HT-29 (cell line): ENCODE results near the gene PLOD1. TPM values are rescaled to one million over a fixed set of nuclear protein-coding genes. Genes with fewer than 3 reads are reported as not detected.

Experiments used
- DNase-seq: peaks from one replicate; pipeline ENCODE4 v3.0.0-alpha.2; 2015; ENCODE audit warnings: low spot score
- total RNA-seq: library from RNA; depleted of rRNA; stranded (reverse); fragments of >200 nt; shearing (Covaris generic); gene quantifications from 2 replicates; pipeline ENCODE4 v1.2.3, GENCODE V29; 2014

The PLOD1 gene
- total RNA-seq, 1 experiment from 2014 or later = 45.6 TPM

- no peak for DNase-seq
Measured at GRCh38 chr1:11978301-11978700, 43.8 kb downstream of the PLOD1 start.

- DNase-seq = no peak
Measured at GRCh38 chr1:11979028-11979850, 44.7 kb downstream of the PLOD1 start.

GRCh38 chr1:11979851-11980675 lies 45.5 kb downstream of the PLOD1 start, which contains the start of gene MFN2:
Gene MFN2 (plus strand): TSS chr1:11980444. CDS start chr1:11989169, 8,725 bp downstream.
- peak; percentile 97 for DNase-seq

DNA sequence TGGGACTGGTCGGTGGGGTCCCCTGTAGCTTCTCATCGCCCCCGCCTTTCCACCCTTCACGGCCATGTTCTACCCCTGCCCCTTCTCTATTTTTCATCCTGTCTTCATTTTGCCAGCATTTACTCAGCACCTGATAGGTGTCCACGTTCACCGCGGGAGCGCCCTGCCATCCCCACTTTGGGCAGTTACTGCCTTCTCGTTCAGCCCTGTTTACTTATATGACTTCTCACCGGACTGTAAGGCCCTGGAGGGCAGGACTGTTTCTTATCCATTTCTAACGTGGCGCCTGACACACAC lies 46.1 kb downstream of the PLOD1 start:
- no peak for DNase-seq

GRCh38 chr1:11981378-11982009 lies 47.0 kb downstream of the PLOD1 start:
- no peak for DNase-seq

- DNase-seq = peak; percentile 64
Measured at GRCh38 chr1:11982010-11982392, 47.5 kb downstream of the PLOD1 start.

GRCh38 chr1:11984121-11984520 lies 49.6 kb downstream of the PLOD1 start:
- no peak for DNase-seq

GRCh38 chr1:11984576-11984975 lies 50.1 kb downstream of the PLOD1 start:
- DNase-seq = no peak

GRCh38 chr1:11985171-11985570 lies 50.7 kb downstream of the PLOD1 start:
- DNase-seq = no peak

DNA sequence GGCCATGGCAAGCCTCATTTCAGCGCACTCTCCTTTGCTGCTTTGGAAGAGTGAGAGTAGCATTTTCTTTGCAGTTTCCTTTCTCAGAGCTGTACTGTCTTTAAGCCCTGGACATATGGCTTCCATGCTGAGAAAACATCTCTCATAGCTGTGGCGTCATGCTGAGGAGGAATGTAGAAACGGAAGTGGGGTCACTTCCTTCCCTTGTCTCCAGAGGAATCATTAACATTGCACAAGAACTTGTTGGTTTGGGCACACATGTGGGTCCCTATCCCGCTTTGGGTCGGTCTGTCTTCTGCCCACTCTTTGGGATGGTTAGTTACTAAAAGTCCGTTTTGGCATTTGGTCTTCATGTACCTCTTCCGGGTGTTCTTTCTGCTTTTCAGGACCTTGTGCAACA lies 51.3 kb downstream of the PLOD1 start:
- DNase-seq = no peak

DNA sequence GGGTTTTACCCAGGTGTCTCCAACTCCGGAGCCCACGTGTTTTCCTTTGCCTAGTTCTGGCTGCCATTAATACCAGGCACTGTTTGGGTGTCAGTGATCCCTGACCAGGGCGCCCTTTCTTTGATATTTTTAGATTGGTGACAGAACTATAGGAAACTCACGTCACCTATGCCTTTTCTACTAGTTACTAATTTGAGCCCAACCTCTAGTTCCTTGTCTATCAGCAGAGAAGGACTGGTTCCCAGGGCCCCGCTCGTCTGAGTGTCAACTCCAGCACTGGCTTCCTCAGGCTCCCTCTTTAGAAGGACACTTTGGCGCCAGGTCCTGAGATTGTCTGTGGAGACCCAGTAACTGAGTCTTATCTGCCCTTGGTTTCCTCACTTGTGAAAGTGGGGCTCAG lies 55.2 kb downstream of the PLOD1 start:
- DNase-seq = no peak

- DNase-seq = no peak
Measured at GRCh38 chr1:11990303-11991032, 56.0 kb downstream of the PLOD1 start.

- DNase-seq = no peak
Measured at GRCh38 chr1:11991969-11992676, 57.6 kb downstream of the PLOD1 start.

- DNase-seq = no peak
Measured at GRCh38 chr1:11997081-11997850, 62.7 kb downstream of the PLOD1 start.

DNA sequence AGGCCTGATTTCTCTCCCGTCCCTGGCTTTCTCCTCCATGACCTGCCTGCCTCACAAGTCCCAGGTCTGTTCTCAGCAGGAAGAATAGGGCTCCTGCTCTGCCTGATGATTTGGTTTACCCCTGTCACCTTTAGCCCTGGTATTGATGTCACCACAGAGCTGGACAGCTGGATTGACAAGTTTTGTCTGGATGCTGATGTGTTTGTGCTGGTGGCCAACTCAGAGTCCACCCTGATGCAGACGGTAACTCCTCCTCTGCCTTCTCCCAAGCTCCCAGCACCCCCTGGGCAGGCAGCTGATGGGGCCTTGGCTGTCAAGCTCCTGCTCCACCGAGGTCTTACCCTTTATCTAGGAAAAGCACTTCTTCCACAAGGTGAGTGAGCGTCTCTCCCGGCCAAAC lies 64.1 kb downstream of the PLOD1 start:
- DNase-seq = no peak

DNA sequence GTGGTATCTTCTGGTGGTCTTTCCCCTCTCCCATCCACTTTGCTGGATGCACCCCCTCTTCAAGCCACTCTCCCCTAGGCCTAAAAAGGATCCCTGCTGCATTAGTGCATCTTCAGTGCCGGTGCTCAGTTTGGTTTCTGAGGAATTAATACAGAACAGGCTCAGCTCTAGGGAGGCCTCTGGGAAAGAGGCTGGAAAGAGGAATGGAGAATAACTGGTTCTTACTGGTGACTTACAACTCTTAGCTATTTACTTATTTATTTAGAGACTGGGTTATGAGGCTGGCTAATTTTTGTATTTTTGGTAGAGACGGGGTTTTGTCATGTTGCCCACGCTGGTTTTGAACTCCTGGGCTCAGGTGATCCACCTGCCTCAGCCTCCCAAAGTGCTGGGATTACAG lies 64.7 kb downstream of the PLOD1 start:
- no peak for DNase-seq

GRCh38 chr1:12001249-12001917 lies 66.9 kb downstream of the PLOD1 start:
- no peak for DNase-seq

- DNase-seq = no peak
Measured at GRCh38 chr1:12001996-12002493, 67.5 kb downstream of the PLOD1 start.

- no peak for DNase-seq
Measured at GRCh38 chr1:12003762-12004161, 69.2 kb downstream of the PLOD1 start.
